Measurements from ENCODE around the gene TMEFF2. TPM values are rescaled to one million over a fixed set of nuclear protein-coding genes. Genes with fewer than 3 reads are reported as not detected.

Gene TMEFF2
- total and polyA plus RNA-seq, 4 donors = 0.08 TPM; not detected in 3

DNA sequence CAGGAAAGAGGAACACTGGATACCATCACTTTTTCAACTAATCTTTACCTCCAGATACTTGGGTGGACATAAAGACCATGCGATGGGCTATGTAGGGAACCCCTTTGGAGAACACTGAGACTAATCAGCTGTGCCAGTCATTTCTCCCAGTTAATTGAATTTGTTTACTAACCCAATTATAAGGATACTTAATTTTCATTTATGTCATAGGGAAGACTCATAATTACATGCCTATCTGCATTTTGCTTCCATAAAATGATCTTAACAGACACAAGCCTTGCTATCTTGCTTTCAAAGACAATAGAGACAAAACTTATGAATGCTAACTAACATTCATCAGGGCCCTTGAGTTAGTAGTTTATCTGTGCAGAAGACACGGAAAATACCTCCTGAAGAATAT, 279.0 kb downstream of the TMEFF2 start:
- H3K9me3 ChIP-seq (ENCODE audit: control insufficient read depth in 4 of 4, low read length in 3 of 4) = no peaks in the 10 kb centered on the region
- WGBS = 93% methylated on average over 2 of the region's 2 CpGs
- H3K9ac ChIP-seq (ENCODE audit: low read depth in 1 of 2, low read length in 2 of 2) = no peak overlapping the region
- H3K27me3 ChIP-seq (ENCODE audit: control insufficient read depth in 4 of 4, insufficient read depth in 4 of 4, low read length in 3 of 4) = no peaks in the 10 kb centered on the region
- H3K4me3 ChIP-seq (ENCODE audit: low read depth in 1 of 3, low read length in 3 of 3) = no peak overlapping the region
- no peak for DNase-seq (ENCODE audit: low spot score)
- no peaks in the 10 kb centered on the region for H3K36me3 ChIP-seq (ENCODE audit: control insufficient read depth in 4 of 4, insufficient read depth in 3 of 4, low read depth in 1 of 4, low read length in 3 of 4)
- TF ChIP-seq FOXA1 (IDR thresholded peaks at IDR 0.05) = no peak
- TF ChIP-seq, protein P1, sequence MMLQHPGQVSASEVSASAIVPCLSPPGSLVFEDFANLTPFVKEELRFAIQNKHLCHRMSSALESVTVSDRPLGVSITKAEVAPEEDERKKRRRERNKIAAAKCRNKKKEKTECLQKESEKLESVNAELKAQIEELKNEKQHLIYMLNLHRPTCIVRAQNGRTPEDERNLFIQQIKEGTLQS (IDR thresholded peaks at IDR 0.05) = no peak
- no peak for TF ChIP-seq EGR1 (IDR thresholded peaks at IDR 0.05; ENCODE audit: low read depth in 2 of 2)
- TF ChIP-seq, protein P2, sequence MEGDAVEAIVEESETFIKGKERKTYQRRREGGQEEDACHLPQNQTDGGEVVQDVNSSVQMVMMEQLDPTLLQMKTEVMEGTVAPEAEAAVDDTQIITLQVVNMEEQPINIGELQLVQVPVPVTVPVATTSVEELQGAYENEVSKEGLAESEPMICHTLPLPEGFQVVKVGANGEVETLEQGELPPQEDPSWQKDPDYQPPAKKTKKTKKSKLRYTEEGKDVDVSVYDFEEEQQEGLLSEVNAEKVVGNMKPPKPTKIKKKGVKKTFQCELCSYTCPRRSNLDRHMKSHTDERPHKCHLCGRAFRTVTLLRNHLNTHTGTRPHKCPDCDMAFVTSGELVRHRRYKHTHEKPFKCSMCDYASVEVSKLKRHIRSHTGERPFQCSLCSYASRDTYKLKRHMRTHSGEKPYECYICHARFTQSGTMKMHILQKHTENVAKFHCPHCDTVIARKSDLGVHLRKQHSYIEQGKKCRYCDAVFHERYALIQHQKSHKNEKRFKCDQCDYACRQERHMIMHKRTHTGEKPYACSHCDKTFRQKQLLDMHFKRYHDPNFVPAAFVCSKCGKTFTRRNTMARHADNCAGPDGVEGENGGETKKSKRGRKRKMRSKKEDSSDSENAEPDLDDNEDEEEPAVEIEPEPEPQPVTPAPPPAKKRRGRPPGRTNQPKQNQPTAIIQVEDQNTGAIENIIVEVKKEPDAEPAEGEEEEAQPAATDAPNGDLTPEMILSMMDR (IDR thresholded peaks at IDR 0.05; ENCODE audit: low read depth, low read length, missing input control) = no peak
- TF ChIP-seq YY1 (IDR thresholded peaks at IDR 0.05) = no peak
- TF ChIP-seq TAF1 (conservative IDR thresholded peaks at IDR 0.05) = no peak
- TF ChIP-seq RAD21 (IDR thresholded peaks at IDR 0.05) = no peak
- TF ChIP-seq NR2F2 (IDR thresholded peaks at IDR 0.05) = no peak
- TF ChIP-seq GABPA (IDR thresholded peaks at IDR 0.05 in 1 of 2, conservative IDR thresholded peaks at IDR 0.05 in 1 of 2) = no peak
- TF ChIP-seq, protein P3, sequence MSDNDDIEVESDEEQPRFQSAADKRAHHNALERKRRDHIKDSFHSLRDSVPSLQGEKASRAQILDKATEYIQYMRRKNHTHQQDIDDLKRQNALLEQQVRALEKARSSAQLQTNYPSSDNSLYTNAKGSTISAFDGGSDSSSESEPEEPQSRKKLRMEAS (IDR thresholded peaks at IDR 0.05) = no peak
- TF ChIP-seq HNF4G (IDR thresholded peaks at IDR 0.05) = no peak
- no peak for TF ChIP-seq RXRA (IDR thresholded peaks at IDR 0.05)
- TF ChIP-seq, protein P4, sequence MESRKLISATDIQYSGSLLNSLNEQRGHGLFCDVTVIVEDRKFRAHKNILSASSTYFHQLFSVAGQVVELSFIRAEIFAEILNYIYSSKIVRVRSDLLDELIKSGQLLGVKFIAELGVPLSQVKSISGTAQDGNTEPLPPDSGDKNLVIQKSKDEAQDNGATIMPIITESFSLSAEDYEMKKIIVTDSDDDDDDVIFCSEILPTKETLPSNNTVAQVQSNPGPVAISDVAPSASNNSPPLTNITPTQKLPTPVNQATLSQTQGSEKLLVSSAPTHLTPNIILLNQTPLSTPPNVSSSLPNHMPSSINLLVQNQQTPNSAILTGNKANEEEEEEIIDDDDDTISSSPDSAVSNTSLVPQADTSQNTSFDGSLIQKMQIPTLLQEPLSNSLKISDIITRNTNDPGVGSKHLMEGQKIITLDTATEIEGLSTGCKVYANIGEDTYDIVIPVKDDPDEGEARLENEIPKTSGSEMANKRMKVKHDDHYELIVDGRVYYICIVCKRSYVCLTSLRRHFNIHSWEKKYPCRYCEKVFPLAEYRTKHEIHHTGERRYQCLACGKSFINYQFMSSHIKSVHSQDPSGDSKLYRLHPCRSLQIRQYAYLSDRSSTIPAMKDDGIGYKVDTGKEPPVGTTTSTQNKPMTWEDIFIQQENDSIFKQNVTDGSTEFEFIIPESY (IDR thresholded peaks at IDR 0.05) = no peak
- TF ChIP-seq, protein P5, sequence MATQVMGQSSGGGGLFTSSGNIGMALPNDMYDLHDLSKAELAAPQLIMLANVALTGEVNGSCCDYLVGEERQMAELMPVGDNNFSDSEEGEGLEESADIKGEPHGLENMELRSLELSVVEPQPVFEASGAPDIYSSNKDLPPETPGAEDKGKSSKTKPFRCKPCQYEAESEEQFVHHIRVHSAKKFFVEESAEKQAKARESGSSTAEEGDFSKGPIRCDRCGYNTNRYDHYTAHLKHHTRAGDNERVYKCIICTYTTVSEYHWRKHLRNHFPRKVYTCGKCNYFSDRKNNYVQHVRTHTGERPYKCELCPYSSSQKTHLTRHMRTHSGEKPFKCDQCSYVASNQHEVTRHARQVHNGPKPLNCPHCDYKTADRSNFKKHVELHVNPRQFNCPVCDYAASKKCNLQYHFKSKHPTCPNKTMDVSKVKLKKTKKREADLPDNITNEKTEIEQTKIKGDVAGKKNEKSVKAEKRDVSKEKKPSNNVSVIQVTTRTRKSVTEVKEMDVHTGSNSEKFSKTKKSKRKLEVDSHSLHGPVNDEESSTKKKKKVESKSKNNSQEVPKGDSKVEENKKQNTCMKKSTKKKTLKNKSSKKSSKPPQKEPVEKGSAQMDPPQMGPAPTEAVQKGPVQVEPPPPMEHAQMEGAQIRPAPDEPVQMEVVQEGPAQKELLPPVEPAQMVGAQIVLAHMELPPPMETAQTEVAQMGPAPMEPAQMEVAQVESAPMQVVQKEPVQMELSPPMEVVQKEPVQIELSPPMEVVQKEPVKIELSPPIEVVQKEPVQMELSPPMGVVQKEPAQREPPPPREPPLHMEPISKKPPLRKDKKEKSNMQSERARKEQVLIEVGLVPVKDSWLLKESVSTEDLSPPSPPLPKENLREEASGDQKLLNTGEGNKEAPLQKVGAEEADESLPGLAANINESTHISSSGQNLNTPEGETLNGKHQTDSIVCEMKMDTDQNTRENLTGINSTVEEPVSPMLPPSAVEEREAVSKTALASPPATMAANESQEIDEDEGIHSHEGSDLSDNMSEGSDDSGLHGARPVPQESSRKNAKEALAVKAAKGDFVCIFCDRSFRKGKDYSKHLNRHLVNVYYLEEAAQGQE (IDR thresholded peaks at IDR 0.05) = no peak
- TF ChIP-seq SP1 (IDR thresholded peaks at IDR 0.05) = no peak
- no peak for TF ChIP-seq JUND (IDR thresholded peaks at IDR 0.05)
- TF ChIP-seq FOXA2 (IDR thresholded peaks at IDR 0.05) = no peak
- no peak for TF ChIP-seq HNF4A (conservative IDR thresholded peaks at IDR 0.05)
- H3K4me1 ChIP-seq (ENCODE audit: control insufficient read depth in 4 of 4, insufficient read depth in 4 of 4, low read length in 3 of 4) = no peaks in the 10 kb centered on the region
- H3K27ac ChIP-seq (ENCODE audit: low read depth in 1 of 2, low read length in 2 of 2) = no peak overlapping the region
